Measurements from ENCODE around the gene SH2D4B. TPM values are rescaled to one million over a fixed set of nuclear protein-coding genes. Genes with fewer than 3 reads are reported as not detected.

Gene SH2D4B
- total RNA-seq, 1 experiment from 2014 or later = 0.07 TPM

- peaks cover 3 to 15% of the 10 kb centered on the region in 2 experiments; a peak in 4 of 5 replicates for H3K9me3 Mint-ChIP-seq
- Histone ChIP-seq H3K23me2 (ENCODE audit: insufficient read length, low read depth, low read length, poor library complexity, severe bottlenecking) (no peaks in the 10 kb centered on the region), H3K56ac (ENCODE audit: insufficient read length, low read depth, low read length) (no peak overlapping the region), H3K79me2 (ENCODE audit: insufficient read depth, low read length) (no peaks in the 10 kb centered on the region), H4K8ac (replicated peaks; ENCODE audit: insufficient read length, low read depth, low read length) (no peak overlapping the region), H3K23ac (ENCODE audit: insufficient read length, low read depth, low read length) (no peak overlapping the region), H2BK12ac (ENCODE audit: insufficient read length, low read depth, low read length) (no peak overlapping the region), H3K9me3 (ENCODE audit: control insufficient read depth, low read depth, low read length) (no peaks in the 10 kb centered on the region), H2AK5ac (ENCODE audit: insufficient read length, low read length) (no peak overlapping the region), H2AFZ (ENCODE audit: low read length) (no peak overlapping the region), H3T11ph (ENCODE audit: low read length) (no peak overlapping the region), H4K5ac (ENCODE audit: insufficient read length, low read depth, low read length) (no peak overlapping the region), H3K27me3 (ENCODE audit: insufficient read depth, low read length) (no peaks in the 10 kb centered on the region), H3K14ac (ENCODE audit: insufficient read depth, low read length) (no peak overlapping the region), H2BK120ac (ENCODE audit: low read depth, low read length, poor library complexity, severe bottlenecking) (no peak overlapping the region), H3K27ac (ENCODE audit: insufficient read length, low read depth, low read length) (no peak overlapping the region), H2BK20ac (ENCODE audit: low read depth, low read length, poor library complexity, severe bottlenecking) (no peak overlapping the region), H3K4me2 (ENCODE audit: insufficient read depth, insufficient read length, low read length) (no peak overlapping the region), H2BK15ac (ENCODE audit: low read depth, low read length) (no peak overlapping the region), H4K20me1 (ENCODE audit: control insufficient read depth, insufficient read depth, insufficient read length) (no peaks in the 10 kb centered on the region), H4K91ac (ENCODE audit: insufficient read length, low read depth, low read length) (no peak overlapping the region), H3K18ac (ENCODE audit: insufficient read length, low read depth, low read length) (no peak overlapping the region), H2BK5ac (ENCODE audit: insufficient read length, low read length) (no peak overlapping the region), H3K79me1 (ENCODE audit: insufficient read depth, low read depth, low read length, poor library complexity, severe bottlenecking) (no peaks in the 10 kb centered on the region), H3K4me1 (ENCODE audit: insufficient read depth, low read length) (no peaks in the 10 kb centered on the region; the same call in 1 of the 2 replicates), H3K9ac (ENCODE audit: extremely low read depth, insufficient read length, low read length) (no peak overlapping the region), H3K4ac (ENCODE audit: low read depth, low read length) (no peak overlapping the region)
- H3K4me3 Mint-ChIP-seq = no peak overlapping the region
- WGBS (ENCODE audit: extremely low coverage, insufficient read length, low lambda C conversion rate) = no CpG with 5 or more reads among the region's 1 CpG
- peaks cover 0 to 4% (median 3%) of the 10 kb centered on the region in 3 experiments; a peak in 3 of 7 replicates for H3K36me3 Mint-ChIP-seq (ENCODE audit: insufficient read depth in 1 of 3, low read depth in 3 of 3)
- H3K27ac Mint-ChIP-seq = no peak overlapping the region
- DNase-seq = no peak
- peaks cover 0 to 2% of the 10 kb centered on the region in 2 experiments; a peak in 2 of 4 replicates for H3K4me1 Mint-ChIP-seq
- no peak for TF ChIP-seq CTCF (conservative IDR thresholded peaks at IDR 0.05)
- H3K27me3 Mint-ChIP-seq (ENCODE audit: low read depth) = peaks cover 4% of the 10 kb centered on the region; the same call in 1 of the 2 replicates
These were observed 46.0 kb downstream of the SH2D4B start for GRCh38 chr10:80583685-80584084.
